HL-60 (cell line): ENCODE measurements around the gene UBE2E1.

Experiments used
- GABPA ChIP-seq: IDR thresholded peaks from 2 replicates; pipeline ENCODE4 v1.6.1; 2012; ENCODE audit warnings: low read depth
- TF ChIP-seq, protein P1 (sequence below): IDR thresholded peaks from one replicate; pipeline ENCODE4 v1.5.1; 2011; ENCODE audit warnings: low read length, control low read depth, inconsistent platforms; ENCODE audit not compliant: insufficient read depth

DNA sequence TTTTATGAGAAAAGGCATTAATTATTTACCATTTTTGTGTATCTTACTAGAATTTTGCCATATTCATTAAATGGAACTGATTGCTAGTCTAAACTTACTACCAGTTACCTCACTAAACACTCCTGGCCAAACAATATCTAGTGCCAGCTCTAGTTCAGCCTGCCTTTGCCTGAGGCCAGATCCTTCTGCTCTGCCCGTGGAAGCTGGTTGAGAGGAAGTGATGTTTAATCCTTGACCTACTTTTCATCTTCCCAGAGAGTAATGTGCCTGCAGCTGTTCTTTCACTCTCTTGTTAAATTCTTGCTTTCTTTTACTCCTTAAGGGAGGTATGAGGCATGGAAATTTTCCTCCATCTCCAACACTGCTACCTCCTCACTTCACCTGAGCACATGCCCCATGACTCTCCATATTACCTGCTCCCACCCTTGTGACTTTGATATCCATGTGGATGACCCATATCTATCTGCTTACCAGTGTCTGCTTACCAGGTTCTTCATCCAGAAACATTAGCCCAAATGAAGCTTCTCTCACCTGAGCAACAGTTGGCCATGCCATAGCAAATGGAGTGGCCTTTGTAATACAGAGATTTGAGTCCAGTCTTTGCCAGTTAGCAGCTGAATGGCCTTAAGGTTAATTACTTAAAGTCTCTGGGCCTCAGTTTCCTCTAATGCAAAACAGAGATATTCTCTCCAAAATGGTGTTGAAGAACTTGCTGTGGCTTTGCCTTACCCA lies 53.4 kb downstream of the UBE2E1 start:
- TF ChIP-seq, protein P1, sequence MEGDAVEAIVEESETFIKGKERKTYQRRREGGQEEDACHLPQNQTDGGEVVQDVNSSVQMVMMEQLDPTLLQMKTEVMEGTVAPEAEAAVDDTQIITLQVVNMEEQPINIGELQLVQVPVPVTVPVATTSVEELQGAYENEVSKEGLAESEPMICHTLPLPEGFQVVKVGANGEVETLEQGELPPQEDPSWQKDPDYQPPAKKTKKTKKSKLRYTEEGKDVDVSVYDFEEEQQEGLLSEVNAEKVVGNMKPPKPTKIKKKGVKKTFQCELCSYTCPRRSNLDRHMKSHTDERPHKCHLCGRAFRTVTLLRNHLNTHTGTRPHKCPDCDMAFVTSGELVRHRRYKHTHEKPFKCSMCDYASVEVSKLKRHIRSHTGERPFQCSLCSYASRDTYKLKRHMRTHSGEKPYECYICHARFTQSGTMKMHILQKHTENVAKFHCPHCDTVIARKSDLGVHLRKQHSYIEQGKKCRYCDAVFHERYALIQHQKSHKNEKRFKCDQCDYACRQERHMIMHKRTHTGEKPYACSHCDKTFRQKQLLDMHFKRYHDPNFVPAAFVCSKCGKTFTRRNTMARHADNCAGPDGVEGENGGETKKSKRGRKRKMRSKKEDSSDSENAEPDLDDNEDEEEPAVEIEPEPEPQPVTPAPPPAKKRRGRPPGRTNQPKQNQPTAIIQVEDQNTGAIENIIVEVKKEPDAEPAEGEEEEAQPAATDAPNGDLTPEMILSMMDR = no peak
- TF ChIP-seq GABPA = no peak
